HG03135 (cell line): Measurements from ENCODE around the gene RBCK1.
A peak's percentile ranks its signal among the peaks of the same experiment; 100 is the strongest.
"Not testable (repeated sequence)": the region's sequence is repeated elsewhere in the genome, so short reads cannot be mapped to it uniquely, and the experiment has no call there.

Source experiments
- ATAC-seq: cut with Tn5 transposase; IDR thresholded peaks from one replicate; pipeline ENCODE4 v1.9.1; 2021; ENCODE audit warnings: mild to moderate bottlenecking, moderate library complexity; ENCODE audit not compliant: unreplicated experiment

Gene RBCK1

GRCh38 chr20:407953-408842 is at the start of gene RBCK1:
Gene RBCK1 (plus strand): TSS chr20:408299. CDS start chr20:408758, 459 bp downstream.
- peak; percentile 70 for ATAC-seq

- no peak for ATAC-seq
Measured at GRCh38 chr20:358891-359555, 49.1 kb upstream of the RBCK1 start.

GRCh38 chr20:361561-361960 is 46.5 kb upstream of the RBCK1 start:
- peak; percentile 59 for ATAC-seq

- no peak for ATAC-seq
Measured at GRCh38 chr20:362271-363254, 45.5 kb upstream of the RBCK1 start.

GRCh38 chr20:363319-364078 is 44.6 kb upstream of the RBCK1 start:
- no peak for ATAC-seq

GRCh38 chr20:364905-365794 is 42.9 kb upstream of the RBCK1 start:
- ATAC-seq = no peak

- ATAC-seq = no peak
Measured at GRCh38 chr20:366041-366718, 41.9 kb upstream of the RBCK1 start.

GRCh38 chr20:366719-367485 is 41.2 kb upstream of the RBCK1 start:
- no peak for ATAC-seq

- ATAC-seq = no peak
Measured at GRCh38 chr20:367486-367887, 40.6 kb upstream of the RBCK1 start.

GRCh38 chr20:368915-369314 is 39.2 kb upstream of the RBCK1 start:
- no peak for ATAC-seq

GRCh38 chr20:370151-370600 is 37.9 kb upstream of the RBCK1 start:
- no peak for ATAC-seq

GRCh38 chr20:370977-371754 is 36.9 kb upstream of the RBCK1 start:
- ATAC-seq = no peak

- no peak for ATAC-seq
Measured at GRCh38 chr20:371755-372542, 36.1 kb upstream of the RBCK1 start.

GRCh38 chr20:372543-373082 is 35.5 kb upstream of the RBCK1 start:
- ATAC-seq = not testable (repeated sequence)

GRCh38 chr20:373171-373890 is 34.8 kb upstream of the RBCK1 start:
- ATAC-seq = no peak
